GM23338 (cell line): ENCODE measurements around the gene AADAC. TPM values are rescaled to one million over a fixed set of nuclear protein-coding genes. Genes with fewer than 3 reads are reported as not detected.

Source experiments
- ATAC-seq: fragments of 200-7000 bp; cut with Tn5 transposase; 3 replicates; pipeline ENCODE4 v1.9.1; 2020
- DNase-seq: peaks from one replicate; pipeline ENCODE4 v3.0.0-alpha.2; 2015; ENCODE audit warnings: low spot score
- H2AFZ ChIP-seq: fragments of 200-600 bp; sonication (generic); 2 replicates; pipeline ENCODE4 v1.8.0; 2016; ENCODE audit warnings: antibody characterized with exemption, mild to moderate bottlenecking, moderate library complexity
- H3F3A ChIP-seq: fragments of 200-600 bp; sonication (generic); replicated peaks from 2 replicates; pipeline ENCODE4 v1.8.0; 2017; ENCODE audit warnings: antibody characterized with exemption, mixed run types, low read depth
- H3K27ac ChIP-seq: fragments of 200-600 bp; sonication (generic); 2 replicates; pipeline ENCODE4 v1.6.1; 2016; ENCODE audit warnings: low read depth
- H3K27me3 ChIP-seq: fragments of 200-600 bp; sonication (generic); 2 replicates; pipeline ENCODE4 v1.8.0; 2016; ENCODE audit warnings: mild to moderate bottlenecking, mixed run types, moderate library complexity; ENCODE audit not compliant: insufficient read depth
- H3K36me3 ChIP-seq: fragments of 200-600 bp; sonication (generic); 2 replicates; pipeline ENCODE4 v1.8.0; 2016; ENCODE audit warnings: mild to moderate bottlenecking; ENCODE audit not compliant: insufficient read depth
- H3K4me1 ChIP-seq: fragments of 200-600 bp; sonication (generic); 2 replicates; pipeline ENCODE4 v1.8.0; 2016; ENCODE audit warnings: mild to moderate bottlenecking, moderate library complexity; ENCODE audit not compliant: insufficient read depth
- H3K4me2 ChIP-seq: fragments of 200-600 bp; sonication (generic); 2 replicates; pipeline ENCODE4 v1.7.1; 2017; ENCODE audit warnings: mixed run types
- H3K4me3 ChIP-seq: fragments of 200-600 bp; sonication (generic); 2 replicates; pipeline ENCODE4 v1.6.1; 2016; ENCODE audit warnings: mixed run types
- H3K79me2 ChIP-seq: fragments of 200-600 bp; sonication (generic); replicated peaks from 2 replicates; pipeline ENCODE4 v1.8.0; 2017; ENCODE audit warnings: mild to moderate bottlenecking; ENCODE audit not compliant: insufficient read depth
- H3K9me2 ChIP-seq: fragments of 200-600 bp; sonication (generic); 2 replicates; pipeline ENCODE4 v1.8.0; 2017; ENCODE audit not compliant: insufficient read depth
- H4K20me1 ChIP-seq: fragments of 200-600 bp; sonication (generic); replicated peaks from 2 replicates; pipeline ENCODE4 v1.8.0; 2017; ENCODE audit warnings: mild to moderate bottlenecking; ENCODE audit not compliant: insufficient read depth
- H3K27ac Mint-ChIP-seq: 2 replicates; pipeline ENCODE4 v1.8.0; 2020; ENCODE audit warnings: inconsistent platforms, mild to moderate bottlenecking, moderate library complexity, mixed read lengths
- H3K27me3 Mint-ChIP-seq: 3 replicates; pipeline ENCODE4 v1.8.0; 2022; ENCODE audit warnings: low read depth, mild to moderate bottlenecking, moderate library complexity, mixed read lengths, inconsistent platforms; ENCODE audit not compliant: insufficient read depth, poor library complexity
- H3K36me3 Mint-ChIP-seq: 3 replicates; pipeline ENCODE4 v1.8.0; 2021; ENCODE audit warnings: low read depth, mild to moderate bottlenecking, inconsistent platforms, moderate library complexity, mixed read lengths
- H3K4me1 Mint-ChIP-seq: 3 replicates; pipeline ENCODE4 v1.8.0; 2020; ENCODE audit warnings: mild to moderate bottlenecking, inconsistent platforms, mixed read lengths
- H3K4me3 Mint-ChIP-seq: 3 replicates; pipeline ENCODE4 v1.8.0; 2021; ENCODE audit warnings: moderate library complexity, mild to moderate bottlenecking, inconsistent platforms, mixed read lengths
- H3K9me3 Mint-ChIP-seq: 3 replicates; pipeline ENCODE4 v1.8.0; 2020; ENCODE audit warnings: moderate library complexity, mild to moderate bottlenecking, inconsistent platforms, mixed read lengths
- CREB1 ChIP-seq: fragments of 250-450 bp; sonication (Bioruptor Pico); IDR thresholded peaks from 2 replicates; pipeline ENCODE4 v1.5.0; 2020; ENCODE audit warnings: low read depth, mild to moderate bottlenecking, moderate library complexity
- CTCF ChIP-seq, 2 experiments: fragments of 200-600 bp in 1 of 2; sonication (generic) in 1 of 2; conservative IDR thresholded peaks; 2 replicates each; pipeline versions ENCODE4 v1.5.1 to v1.6.1; 2016 to 2017; ENCODE audit warnings: antibody characterized with exemption in 2 of 2, low read depth in 2 of 2, mild to moderate bottlenecking in 2 of 2, moderate library complexity in 1 of 2
- ETS1 ChIP-seq: IDR thresholded peaks from 2 replicates; pipeline ENCODE4 v1.6.1; 2016; ENCODE audit warnings: antibody characterized with exemption
- EZH2 ChIP-seq: fragments of 200-600 bp; sonication (generic); IDR thresholded peaks from one replicate; pipeline ENCODE4 v1.8.0; 2017; ENCODE audit warnings: antibody characterized with exemption, mild to moderate bottlenecking, low read depth; ENCODE audit not compliant: unreplicated experiment
- EZH2phosphoT487 ChIP-seq: fragments of 200-600 bp; sonication (generic); IDR thresholded peaks from one replicate; pipeline ENCODE4 v1.8.1; 2018; ENCODE audit warnings: antibody characterized with exemption; ENCODE audit not compliant: unreplicated experiment
- JUNB ChIP-seq: IDR thresholded peaks from one replicate; pipeline ENCODE4 v1.6.1; 2016; ENCODE audit warnings: antibody characterized with exemption; ENCODE audit not compliant: unreplicated experiment
- POLR2AphosphoS5 ChIP-seq: IDR thresholded peaks from 2 replicates; pipeline ENCODE4 v1.6.1; 2016; ENCODE audit warnings: antibody characterized with exemption, low read depth
- ZNF331 ChIP-seq: fragments of 250-450 bp; sonication (Bioruptor Pico); IDR thresholded peaks from 2 replicates; pipeline ENCODE4 v1.5.0; 2020; ENCODE audit warnings: low read depth, mild to moderate bottlenecking, moderate library complexity
- polyA plus RNA-seq: library from polyadenylated mRNA; unstranded; fragments of >200 nt; fragmentation: Nextera tagmentation; extraction: Ambion mirVana; gene quantifications from 2 replicates; pipeline ENCODE4 v1.2.1, GENCODE V29; 2016
- total RNA-seq: library from RNA; depleted of rRNA; stranded (reverse); fragments of >200 nt; shearing (Covaris generic); gene quantifications from 2 replicates; pipeline ENCODE4 v1.2.3, GENCODE V29; 2014
- TF ChIP-seq, protein P1 (sequence below): IDR thresholded peaks from one replicate; pipeline ENCODE4 v1.6.1; 2018; ENCODE audit warnings: antibody characterized with exemption; ENCODE audit not compliant: unreplicated experiment
- TF ChIP-seq, protein P2 (sequence below): fragments of 250-450 bp; sonication (Bioruptor Pico); IDR thresholded peaks from 2 replicates; pipeline ENCODE4 v1.5.0; 2020; ENCODE audit warnings: mild to moderate bottlenecking, moderate library complexity

Gene AADAC
- total and polyA plus RNA-seq, 2 experiments from 2014 or later = not detected

DNA sequence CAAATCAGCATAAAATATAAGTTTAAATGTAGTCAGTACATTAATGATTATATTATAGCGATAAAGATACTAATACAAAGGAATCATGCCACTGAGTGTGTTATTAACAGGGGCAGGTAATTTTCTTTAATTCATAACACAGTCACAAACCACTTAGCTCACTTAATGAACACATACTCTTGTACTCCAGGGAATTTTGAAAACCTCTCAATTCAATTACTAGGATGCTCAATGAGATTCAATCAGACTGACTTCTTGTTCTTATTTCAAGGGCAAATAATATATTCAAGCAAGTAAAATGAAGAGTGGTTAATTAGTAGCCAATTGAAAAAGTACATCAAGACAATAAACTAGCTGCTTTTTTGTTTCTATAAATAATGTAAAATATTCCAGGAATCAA is 53.8 kb downstream of the AADAC start:
- Histone ChIP-seq H3K4me2 (no peak overlapping the region), H3K36me3 (no peaks in the 10 kb centered on the region), H2AFZ (no peak overlapping the region), H3K27me3 (no peaks in the 10 kb centered on the region), H3K4me1 (no peaks in the 10 kb centered on the region), H4K20me1 (no peaks in the 10 kb centered on the region), H3K79me2 (no peaks in the 10 kb centered on the region), H3K9me2 (no peaks in the 10 kb centered on the region), H3K4me3 (no peak overlapping the region), H3F3A (no peaks in the 10 kb centered on the region), H3K27ac (no peak overlapping the region)
- H3K27ac Mint-ChIP-seq = no peak overlapping the region
- H3K4me3 Mint-ChIP-seq = no peak overlapping the region
- TF ChIP-seq, protein P1, sequence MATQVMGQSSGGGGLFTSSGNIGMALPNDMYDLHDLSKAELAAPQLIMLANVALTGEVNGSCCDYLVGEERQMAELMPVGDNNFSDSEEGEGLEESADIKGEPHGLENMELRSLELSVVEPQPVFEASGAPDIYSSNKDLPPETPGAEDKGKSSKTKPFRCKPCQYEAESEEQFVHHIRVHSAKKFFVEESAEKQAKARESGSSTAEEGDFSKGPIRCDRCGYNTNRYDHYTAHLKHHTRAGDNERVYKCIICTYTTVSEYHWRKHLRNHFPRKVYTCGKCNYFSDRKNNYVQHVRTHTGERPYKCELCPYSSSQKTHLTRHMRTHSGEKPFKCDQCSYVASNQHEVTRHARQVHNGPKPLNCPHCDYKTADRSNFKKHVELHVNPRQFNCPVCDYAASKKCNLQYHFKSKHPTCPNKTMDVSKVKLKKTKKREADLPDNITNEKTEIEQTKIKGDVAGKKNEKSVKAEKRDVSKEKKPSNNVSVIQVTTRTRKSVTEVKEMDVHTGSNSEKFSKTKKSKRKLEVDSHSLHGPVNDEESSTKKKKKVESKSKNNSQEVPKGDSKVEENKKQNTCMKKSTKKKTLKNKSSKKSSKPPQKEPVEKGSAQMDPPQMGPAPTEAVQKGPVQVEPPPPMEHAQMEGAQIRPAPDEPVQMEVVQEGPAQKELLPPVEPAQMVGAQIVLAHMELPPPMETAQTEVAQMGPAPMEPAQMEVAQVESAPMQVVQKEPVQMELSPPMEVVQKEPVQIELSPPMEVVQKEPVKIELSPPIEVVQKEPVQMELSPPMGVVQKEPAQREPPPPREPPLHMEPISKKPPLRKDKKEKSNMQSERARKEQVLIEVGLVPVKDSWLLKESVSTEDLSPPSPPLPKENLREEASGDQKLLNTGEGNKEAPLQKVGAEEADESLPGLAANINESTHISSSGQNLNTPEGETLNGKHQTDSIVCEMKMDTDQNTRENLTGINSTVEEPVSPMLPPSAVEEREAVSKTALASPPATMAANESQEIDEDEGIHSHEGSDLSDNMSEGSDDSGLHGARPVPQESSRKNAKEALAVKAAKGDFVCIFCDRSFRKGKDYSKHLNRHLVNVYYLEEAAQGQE = no peak
- TF ChIP-seq EZH2phosphoT487 = no peak
- TF ChIP-seq CREB1 = no peak
- TF ChIP-seq CTCF (conservative IDR thresholded peaks at IDR 0.05; ENCODE audit: low read depth in 2 of 2) = no peak
- no peak for TF ChIP-seq EZH2
- no peak for TF ChIP-seq POLR2AphosphoS5
- no peak for TF ChIP-seq JUNB
- TF ChIP-seq, protein P2, sequence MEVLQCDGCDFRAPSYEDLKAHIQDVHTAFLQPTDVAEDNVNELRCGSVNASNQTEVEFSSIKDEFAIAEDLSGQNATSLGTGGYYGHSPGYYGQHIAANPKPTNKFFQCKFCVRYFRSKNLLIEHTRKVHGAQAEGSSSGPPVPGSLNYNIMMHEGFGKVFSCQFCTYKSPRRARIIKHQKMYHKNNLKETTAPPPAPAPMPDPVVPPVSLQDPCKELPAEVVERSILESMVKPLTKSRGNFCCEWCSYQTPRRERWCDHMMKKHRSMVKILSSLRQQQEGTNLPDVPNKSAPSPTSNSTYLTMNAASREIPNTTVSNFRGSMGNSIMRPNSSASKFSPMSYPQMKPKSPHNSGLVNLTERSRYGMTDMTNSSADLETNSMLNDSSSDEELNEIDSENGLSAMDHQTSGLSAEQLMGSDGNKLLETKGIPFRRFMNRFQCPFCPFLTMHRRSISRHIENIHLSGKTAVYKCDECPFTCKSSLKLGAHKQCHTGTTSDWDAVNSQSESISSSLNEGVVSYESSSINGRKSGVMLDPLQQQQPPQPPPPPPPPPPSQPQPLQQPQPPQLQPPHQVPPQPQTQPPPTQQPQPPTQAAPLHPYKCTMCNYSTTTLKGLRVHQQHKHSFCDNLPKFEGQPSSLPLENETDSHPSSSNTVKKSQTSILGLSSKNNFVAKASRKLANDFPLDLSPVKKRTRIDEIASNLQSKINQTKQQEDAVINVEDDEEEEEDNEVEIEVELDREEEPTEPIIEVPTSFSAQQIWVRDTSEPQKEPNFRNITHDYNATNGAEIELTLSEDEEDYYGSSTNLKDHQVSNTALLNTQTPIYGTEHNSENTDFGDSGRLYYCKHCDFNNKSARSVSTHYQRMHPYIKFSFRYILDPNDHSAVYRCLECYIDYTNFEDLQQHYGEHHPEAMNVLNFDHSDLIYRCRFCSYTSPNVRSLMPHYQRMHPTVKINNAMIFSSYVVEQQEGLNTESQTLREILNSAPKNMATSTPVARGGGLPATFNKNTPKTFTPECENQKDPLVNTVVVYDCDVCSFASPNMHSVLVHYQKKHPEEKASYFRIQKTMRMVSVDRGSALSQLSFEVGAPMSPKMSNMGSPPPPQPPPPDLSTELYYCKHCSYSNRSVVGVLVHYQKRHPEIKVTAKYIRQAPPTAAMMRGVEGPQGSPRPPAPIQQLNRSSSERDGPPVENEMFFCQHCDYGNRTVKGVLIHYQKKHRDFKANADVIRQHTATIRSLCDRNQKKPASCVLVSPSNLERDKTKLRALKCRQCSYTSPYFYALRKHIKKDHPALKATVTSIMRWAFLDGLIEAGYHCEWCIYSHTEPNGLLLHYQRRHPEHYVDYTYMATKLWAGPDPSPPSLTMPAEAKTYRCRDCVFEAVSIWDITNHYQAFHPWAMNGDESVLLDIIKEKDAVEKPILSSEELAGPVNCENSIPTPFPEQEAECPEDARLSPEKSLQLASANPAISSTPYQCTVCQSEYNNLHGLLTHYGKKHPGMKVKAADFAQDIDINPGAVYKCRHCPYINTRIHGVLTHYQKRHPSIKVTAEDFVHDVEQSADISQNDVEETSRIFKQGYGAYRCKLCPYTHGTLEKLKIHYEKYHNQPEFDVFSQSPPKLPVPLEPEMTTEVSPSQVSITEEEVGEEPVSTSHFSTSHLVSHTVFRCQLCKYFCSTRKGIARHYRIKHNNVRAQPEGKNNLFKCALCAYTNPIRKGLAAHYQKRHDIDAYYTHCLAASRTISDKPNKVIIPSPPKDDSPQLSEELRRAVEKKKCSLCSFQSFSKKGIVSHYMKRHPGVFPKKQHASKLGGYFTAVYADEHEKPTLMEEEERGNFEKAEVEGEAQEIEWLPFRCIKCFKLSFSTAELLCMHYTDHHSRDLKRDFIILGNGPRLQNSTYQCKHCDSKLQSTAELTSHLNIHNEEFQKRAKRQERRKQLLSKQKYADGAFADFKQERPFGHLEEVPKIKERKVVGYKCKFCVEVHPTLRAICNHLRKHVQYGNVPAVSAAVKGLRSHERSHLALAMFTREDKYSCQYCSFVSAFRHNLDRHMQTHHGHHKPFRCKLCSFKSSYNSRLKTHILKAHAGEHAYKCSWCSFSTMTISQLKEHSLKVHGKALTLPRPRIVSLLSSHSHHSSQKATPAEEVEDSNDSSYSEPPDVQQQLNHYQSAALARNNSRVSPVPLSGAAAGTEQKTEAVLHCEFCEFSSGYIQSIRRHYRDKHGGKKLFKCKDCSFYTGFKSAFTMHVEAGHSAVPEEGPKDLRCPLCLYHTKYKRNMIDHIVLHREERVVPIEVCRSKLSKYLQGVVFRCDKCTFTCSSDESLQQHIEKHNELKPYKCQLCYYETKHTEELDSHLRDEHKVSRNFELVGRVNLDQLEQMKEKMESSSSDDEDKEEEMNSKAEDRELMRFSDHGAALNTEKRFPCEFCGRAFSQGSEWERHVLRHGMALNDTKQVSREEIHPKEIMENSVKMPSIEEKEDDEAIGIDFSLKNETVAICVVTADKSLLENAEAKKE (CRISPR knock-in tag) = no peak
- TF ChIP-seq ETS1 = no peak
- TF ChIP-seq ZNF331 (CRISPR knock-in tag) = no peak
- H3K27me3 Mint-ChIP-seq = peaks cover 3% of the 10 kb centered on the region
- ATAC-seq (no peak), DNase-seq (no peak)
- no peaks in the 10 kb centered on the region for H3K36me3 Mint-ChIP-seq
- no peaks in the 10 kb centered on the region for H3K9me3 Mint-ChIP-seq
- peaks cover 2% of the 10 kb centered on the region; the same call in 1 of the 3 replicates for H3K4me1 Mint-ChIP-seq
